Esophagus (tissue), 2 donors: ENCODE measurements around the gene MEF2D. TPM values are rescaled to one million over a fixed set of nuclear protein-coding genes. Genes with fewer than 3 reads are reported as not detected.

ENCODE experiments used
- H3K27ac ChIP-seq, 2 donors: one replicate each; pipeline ENCODE4 v1.5.1; 2013; ENCODE audit warnings: low read depth in 2 of 2, mild to moderate bottlenecking in 2 of 2, inconsistent platforms in 1 of 2, low read length in 1 of 2, moderate library complexity in 1 of 2
- H3K27me3 ChIP-seq, 2 donors: one replicate each; pipeline ENCODE4 v1.6.1; 2013; ENCODE audit warnings: low read length in 2 of 2, control low read depth in 1 of 2, mild to moderate bottlenecking in 1 of 2; ENCODE audit not compliant: insufficient read depth in 2 of 2, control insufficient read depth in 1 of 2
- H3K36me3 ChIP-seq, 2 donors: one replicate each; pipeline ENCODE4 v1.6.1; 2013; ENCODE audit warnings: low read length in 1 of 2; ENCODE audit not compliant: control insufficient read depth in 2 of 2, insufficient read depth in 2 of 2
- H3K4me1 ChIP-seq, 2 donors: one replicate each; pipeline ENCODE4 v1.6.1; 2013; ENCODE audit warnings: low read length in 1 of 2; ENCODE audit not compliant: control insufficient read depth in 2 of 2, insufficient read depth in 2 of 2
- H3K4me3 ChIP-seq, 2 donors: one replicate each; pipeline ENCODE4 v1.5.1; 2013; ENCODE audit warnings: low read length in 2 of 2, mild to moderate bottlenecking in 2 of 2, low read depth in 1 of 2, moderate library complexity in 1 of 2
- H3K9me3 ChIP-seq, 2 donors: one replicate each; pipeline ENCODE4 v1.6.1; 2013; ENCODE audit warnings: mild to moderate bottlenecking in 2 of 2, low read depth in 1 of 2, low read length in 1 of 2, moderate library complexity in 1 of 2; ENCODE audit not compliant: control insufficient read depth in 2 of 2, insufficient read depth in 1 of 2
- WGBS, 2 donors: extraction: QIAGEN DNeasy Blood & Tissue Kit; methylation state at CpG; one replicate each; pipeline ENCODE4 v1.1.7; 2013; 5-methylcytosine and 5-hydroxymethylcytosine counted together
- polyA plus RNA-seq, 2 donors: library from polyadenylated mRNA; stranded (reverse); fragments of 200-250 nt; gene quantifications; one replicate each; pipeline ENCODE4 v1.2.3, GENCODE V29; 2013
- donor health status: healthy with polysubstance abuse.
- donor health status: Bipolar disorder and iron deficiency.

The MEF2D gene
- polyA plus RNA-seq, 2 donors, result 8.5 to 13.5 TPM

DNA sequence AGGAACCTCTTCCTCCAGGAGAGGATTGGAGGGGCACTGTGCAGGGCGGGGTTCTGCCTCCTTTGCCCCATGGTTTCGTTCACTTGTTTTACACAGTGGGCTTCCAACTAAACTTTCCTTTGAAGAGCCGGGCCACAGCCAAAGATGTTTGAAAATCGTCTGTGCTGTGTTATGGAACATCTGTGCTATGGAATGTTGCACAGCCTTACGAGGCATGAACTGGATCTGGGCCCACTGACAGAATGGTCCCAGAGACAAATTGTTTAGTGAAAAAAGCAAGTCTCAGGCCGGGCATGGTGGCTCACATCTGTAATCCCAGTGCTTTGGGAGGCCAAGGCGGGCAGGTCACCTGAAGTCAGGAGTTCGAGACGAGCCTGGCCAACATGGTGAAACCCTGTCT lies 12.6 kb upstream of the MEF2D start:
- H3K27ac ChIP-seq, result no peak overlapping the region
- H3K4me1 ChIP-seq, result peaks cover 4 to 5% of the 10 kb centered on the region in 2 donors
- H3K9me3 ChIP-seq, result no peaks in the 10 kb centered on the region
- H3K36me3 ChIP-seq, result no peaks in the 10 kb centered on the region
- no peak overlapping the region for H3K4me3 ChIP-seq
- WGBS, 2 donors, result 57 to 74% methylated on average over 9 of the region's 9 CpGs
- no peaks in the 10 kb centered on the region for H3K27me3 ChIP-seq

DNA sequence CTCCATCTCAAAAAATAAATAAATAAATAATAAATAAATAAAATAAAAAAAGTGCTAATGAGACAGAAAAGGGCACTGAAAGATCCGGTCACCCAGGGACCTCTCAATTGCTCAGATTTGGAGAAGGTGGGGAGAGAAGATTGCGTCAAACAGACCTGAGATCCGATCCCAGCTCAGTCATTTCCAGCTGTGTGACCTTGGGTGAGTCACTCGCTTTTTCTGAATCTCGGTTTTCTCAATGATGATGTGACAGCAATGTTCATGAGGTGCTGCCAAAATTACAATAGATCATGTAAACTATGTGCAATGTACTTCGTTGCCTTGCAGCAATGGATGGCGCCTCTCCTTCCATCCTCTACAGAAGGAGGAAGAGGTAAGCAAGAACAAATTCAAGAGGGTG lies 11.1 kb upstream of the MEF2D start:
- Histone ChIP-seq H3K36me3 (no peaks in the 10 kb centered on the region), H3K9me3 (no peaks in the 10 kb centered on the region), H3K4me1 (peaks cover 4 to 5% of the 10 kb centered on the region in 2 donors), H3K4me3 (no peak overlapping the region), H3K27ac (no peak overlapping the region), H3K27me3 (no peaks in the 10 kb centered on the region)
- 71 to 77% methylated on average over 7 of the region's 7 CpGs for WGBS, 2 donors

DNA sequence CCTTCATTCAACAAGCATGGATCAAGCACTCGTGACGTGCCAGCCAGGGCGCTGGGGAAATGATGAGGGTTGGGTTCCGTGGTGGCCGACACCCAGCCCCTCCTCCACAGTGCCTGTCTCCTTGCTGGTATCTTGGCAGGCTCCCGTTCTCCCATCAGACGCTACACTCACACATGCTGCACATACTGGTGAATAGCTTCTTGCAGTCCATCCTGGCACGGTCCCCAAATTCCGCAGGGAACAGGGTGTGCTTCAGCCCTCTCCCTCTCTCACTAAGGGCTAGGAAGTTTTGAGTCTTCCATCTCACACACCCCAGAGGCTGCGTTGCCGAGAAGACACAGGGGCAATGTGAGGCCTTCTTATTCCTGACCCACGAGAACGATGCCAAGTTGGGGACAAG lies 10.1 kb upstream of the MEF2D start:
- 27 to 56% methylated on average over 13 of the region's 13 CpGs for WGBS, 2 donors
- Histone ChIP-seq H3K4me1 (peaks cover 4 to 5% of the 10 kb centered on the region in 2 donors), H3K27me3 (no peaks in the 10 kb centered on the region), H3K36me3 (no peaks in the 10 kb centered on the region), H3K9me3 (no peaks in the 10 kb centered on the region), H3K4me3 (no peak overlapping the region), H3K27ac (peak overlapping the region; percentile 43 to 91)

DNA sequence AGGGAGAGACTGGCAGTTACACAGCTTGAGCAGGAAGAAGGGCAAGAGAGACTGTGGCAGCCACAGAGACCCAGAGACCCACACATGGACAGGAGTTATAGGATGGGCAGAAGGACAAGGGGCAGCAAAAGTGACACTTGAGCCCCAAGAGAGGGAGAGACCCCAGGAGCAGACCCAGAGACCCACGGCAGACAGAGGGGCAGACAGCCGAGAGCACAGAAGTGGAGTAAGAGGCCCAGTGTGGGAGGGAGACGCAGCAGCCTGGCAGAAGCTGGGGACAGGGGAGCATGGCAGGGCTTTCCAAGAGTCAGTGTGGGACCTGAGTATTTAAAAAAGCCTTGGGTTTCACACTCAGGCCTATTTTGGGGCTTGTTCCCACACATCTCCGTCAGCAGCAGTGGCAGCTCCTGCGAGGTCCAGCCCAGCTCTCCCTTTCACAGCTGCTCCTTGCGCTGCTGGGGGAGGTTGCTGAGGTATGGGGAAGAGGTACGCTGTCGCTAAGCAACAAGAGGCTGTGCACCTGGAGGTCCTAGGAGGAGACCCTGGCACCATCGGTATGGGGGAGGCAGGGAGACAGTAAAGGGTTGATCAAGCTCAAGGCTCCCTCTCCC lies 9.0 kb upstream of the MEF2D start:
- no peaks in the 10 kb centered on the region for H3K27me3 ChIP-seq
- no peak overlapping the region for H3K4me3 ChIP-seq
- no peaks in the 10 kb centered on the region for H3K36me3 ChIP-seq
- H3K4me1 ChIP-seq, result peaks cover 7 to 8% of the 10 kb centered on the region in 2 donors
- H3K9me3 ChIP-seq, result no peaks in the 10 kb centered on the region
- WGBS, 2 donors, result 82 to 86% methylated on average over 9 of the region's 9 CpGs
- H3K27ac ChIP-seq, result peak overlapping the region; percentile 74 to 91

DNA sequence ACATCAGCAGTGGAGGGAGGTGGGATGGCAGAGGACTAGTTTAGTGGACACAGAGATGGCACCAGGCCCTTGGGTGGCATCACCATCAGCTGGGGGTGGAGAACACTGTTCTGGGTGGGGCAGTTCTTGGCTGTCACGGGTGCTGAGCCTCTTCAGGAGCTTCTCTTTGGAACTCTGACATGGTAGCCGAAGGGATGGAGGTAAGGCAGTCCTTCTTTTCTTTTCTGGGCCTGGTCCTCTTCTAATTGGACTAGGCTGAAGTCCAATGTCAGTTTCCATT lies 8.3 kb upstream of the MEF2D start:
- Histone ChIP-seq H3K27ac (peak overlapping the region; percentile 74 to 91), H3K4me1 (peaks cover 7 to 14% of the 10 kb centered on the region in 2 donors), H3K9me3 (no peaks in the 10 kb centered on the region), H3K36me3 (no peaks in the 10 kb centered on the region), H3K4me3 (no peak overlapping the region), H3K27me3 (no peaks in the 10 kb centered on the region)
- 60 to 75% methylated on average over 2 of the region's 2 CpGs for WGBS, 2 donors

DNA sequence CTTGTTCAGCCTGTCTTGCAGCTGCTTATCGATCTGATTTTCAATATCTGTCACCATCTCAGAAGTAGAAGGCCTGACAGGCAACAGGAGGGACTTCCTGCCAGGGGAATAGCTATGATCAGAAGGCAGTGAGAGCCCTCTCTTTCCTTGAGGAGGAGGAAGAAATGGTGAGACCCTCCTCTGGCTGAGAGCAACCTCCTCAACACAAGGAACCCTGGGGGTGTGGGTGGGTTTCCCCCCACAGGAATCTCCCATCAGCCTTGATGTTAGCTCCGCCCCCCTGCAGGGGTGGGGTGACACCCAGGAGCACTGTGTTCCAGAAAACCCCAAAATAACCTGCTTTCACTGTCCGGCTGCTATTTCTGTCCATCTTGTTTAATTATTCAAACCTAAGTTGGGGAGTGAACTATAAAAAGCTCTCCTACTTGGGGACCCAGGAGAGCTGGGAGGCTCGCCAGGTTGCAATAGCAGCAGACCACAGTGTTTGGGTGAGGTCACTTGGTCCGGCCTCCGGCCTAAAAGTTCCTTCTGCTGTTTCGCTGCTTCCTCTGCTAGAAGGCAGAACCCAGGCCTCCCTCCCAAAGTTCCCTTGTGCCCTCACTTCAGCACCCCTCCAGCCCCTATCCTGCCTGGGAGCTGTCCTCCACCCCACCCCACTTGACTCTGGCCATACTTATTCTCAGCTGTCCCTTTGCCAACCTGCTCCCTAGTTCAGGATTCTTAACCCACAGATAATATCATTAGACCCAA lies 7.8 kb upstream of the MEF2D start:
- H3K9me3 ChIP-seq, result no peaks in the 10 kb centered on the region
- peak overlapping the region; percentile 74 to 91 for H3K27ac ChIP-seq
- H3K4me1 ChIP-seq, result peaks cover 7 to 15% of the 10 kb centered on the region in 2 donors
- no peaks in the 10 kb centered on the region for H3K27me3 ChIP-seq
- 50 to 57% methylated on average over 7 of the region's 7 CpGs for WGBS, 2 donors
- no peaks in the 10 kb centered on the region for H3K36me3 ChIP-seq
- no peak overlapping the region for H3K4me3 ChIP-seq

DNA sequence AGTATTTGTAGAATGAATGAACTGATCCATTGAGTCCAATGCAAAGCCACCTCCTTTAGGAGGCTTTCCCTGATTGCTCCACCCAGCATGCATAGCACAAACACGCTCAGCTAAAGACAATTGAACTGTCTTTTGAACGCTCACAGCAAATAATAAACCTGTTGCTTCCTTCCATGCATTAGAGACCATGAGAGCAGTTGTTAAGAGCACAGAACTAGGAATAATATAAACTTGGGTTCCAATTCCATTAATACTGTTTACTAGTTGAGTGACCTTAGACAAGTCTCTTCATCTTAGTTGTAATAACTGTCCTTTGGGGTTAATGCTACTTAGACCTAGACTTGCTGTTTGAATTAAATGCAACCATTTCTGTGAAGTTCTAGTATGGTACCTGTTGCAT lies 5.9 kb upstream of the MEF2D start:
- Histone ChIP-seq H3K27me3 (no peaks in the 10 kb centered on the region), H3K36me3 (no peaks in the 10 kb centered on the region), H3K4me3 (no peak overlapping the region), H3K4me1 (peaks cover 9 to 21% of the 10 kb centered on the region in 2 donors), H3K27ac (no peak overlapping the region), H3K9me3 (no peaks in the 10 kb centered on the region)
- WGBS, 2 donors, result 92% methylated on average over 2 of the region's 2 CpGs

DNA sequence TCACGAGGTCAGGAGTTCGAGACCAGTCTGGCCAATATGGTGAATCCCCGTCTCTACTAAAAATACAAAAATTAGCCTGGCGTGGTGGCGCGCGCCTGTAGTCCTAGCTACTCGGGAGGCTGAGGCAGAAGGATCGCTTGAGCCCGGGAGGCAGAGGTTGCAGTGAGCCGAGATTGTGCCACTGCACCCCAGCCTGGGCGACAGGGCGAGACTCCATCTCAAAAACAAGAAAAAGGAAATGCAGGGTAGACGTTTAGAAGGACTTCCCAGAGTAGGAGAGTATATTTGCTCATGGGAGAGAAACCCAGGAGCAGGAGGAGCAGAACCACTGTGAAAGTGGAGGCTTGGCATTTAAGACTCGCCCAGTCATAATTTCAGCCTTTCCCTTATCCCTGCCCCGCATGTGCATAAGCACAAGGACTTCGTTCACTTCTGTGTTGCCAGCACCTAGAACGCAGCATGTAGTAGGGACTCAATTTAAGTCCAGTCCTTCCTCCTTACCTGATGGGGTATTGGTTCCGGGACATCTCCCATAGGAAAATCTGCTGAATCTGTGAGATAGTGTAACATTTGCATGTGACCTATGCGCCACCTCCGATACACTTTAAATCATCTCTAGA lies 5.2 kb upstream of the MEF2D start:
- H3K27ac ChIP-seq, result peak overlapping the region; percentile 98 to 99
- H3K4me3 ChIP-seq, result peak overlapping the region in 1 of 2 donors; percentile 39
- no peaks in the 10 kb centered on the region for H3K36me3 ChIP-seq
- WGBS, 2 donors, result 82 to 83% methylated on average over 21 of the region's 21 CpGs
- no peaks in the 10 kb centered on the region for H3K9me3 ChIP-seq
- H3K4me1 ChIP-seq, result peaks cover 9 to 19% of the 10 kb centered on the region in 2 donors
- no peaks in the 10 kb centered on the region for H3K27me3 ChIP-seq

DNA sequence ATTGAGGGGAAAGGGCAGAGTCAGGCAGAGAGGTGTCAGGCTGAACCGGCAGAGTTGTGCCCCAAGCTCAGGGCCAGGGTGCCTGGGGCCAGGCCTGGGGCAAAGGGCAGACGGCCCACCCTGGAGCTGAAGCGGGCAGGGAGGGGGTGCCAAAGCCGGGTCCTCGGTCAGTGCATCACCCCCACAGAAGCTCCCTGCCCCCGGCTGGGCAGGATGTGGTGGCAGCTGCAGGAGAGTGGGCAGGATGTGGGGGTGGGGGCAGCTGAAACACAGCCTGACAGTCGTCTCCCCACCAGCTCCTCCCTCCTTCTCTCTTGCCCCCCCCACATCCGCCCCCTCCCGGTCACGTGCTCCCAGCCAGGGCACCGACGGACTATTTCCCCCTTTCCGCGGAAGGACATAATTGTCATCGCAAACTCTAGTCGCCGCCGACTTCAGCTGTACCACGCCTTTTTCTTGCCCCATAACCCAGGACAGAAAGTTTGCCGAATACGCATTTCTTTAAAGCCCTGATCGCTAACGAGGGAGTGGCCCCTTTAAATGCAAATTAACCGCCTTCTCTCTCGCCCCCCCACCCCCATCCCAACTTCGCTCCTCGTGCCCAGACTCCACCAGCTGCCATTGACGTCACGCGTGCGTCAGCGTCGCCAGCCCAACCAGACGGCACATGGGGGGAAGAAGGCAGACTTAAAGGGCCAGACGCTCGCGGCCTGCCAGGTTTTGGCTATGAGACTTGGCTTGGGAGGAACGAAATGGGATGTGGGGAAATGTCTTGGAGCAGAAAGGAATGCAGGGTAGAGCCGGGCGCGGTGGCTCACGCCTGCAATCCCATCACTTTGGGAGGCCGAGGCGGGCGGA lies 4.5 kb upstream of the MEF2D start:
- Histone ChIP-seq H3K4me3 (peak overlapping the region; percentile 16 to 39), H3K4me1 (peaks cover 5 to 16% of the 10 kb centered on the region in 2 donors), H3K9me3 (no peaks in the 10 kb centered on the region), H3K27ac (peak overlapping the region; percentile 98 to 99), H3K36me3 (no peaks in the 10 kb centered on the region), H3K27me3 (no peaks in the 10 kb centered on the region)
- 4 to 5% methylated on average over 39 to 45 of the region's 45 CpGs for WGBS, 2 donors
